Endothelial cell of umbilical vein (primary cell): ENCODE measurements around the gene BIRC6. TPM values are rescaled to one million over a fixed set of nuclear protein-coding genes. Genes with fewer than 3 reads are reported as not detected.

Source experiments
- BruUV-seq: library from RNA; stranded (reverse); fragments of 400-500 nt; replicated peaks from 2 replicates; lab custom pipeline; 2021; lab: Mats Ljungman, UMichigan
- CTCF ChIA-PET: fragments of 300-600, 350-600 bp; sonication (Branson Sonifier 250); formaldehyde crosslinking; loops from one replicate; lab custom pipeline; 2021; ENCODE audit warnings: antibody characterized with exemption, inconsistent platforms; lab: Charles Lee
- POLR2A ChIA-PET: fragments of 300-600, 350-600 bp; sonication (Branson Sonifier 250); formaldehyde crosslinking; loops from one replicate; lab custom pipeline; 2021; ENCODE audit warnings: antibody characterized with exemption, inconsistent platforms; lab: Charles Lee
- DNase-seq: peaks from one replicate; pipeline ENCODE4 v3.0.0-alpha.2; 2011; ENCODE audit warnings: low read depth, low spot score
- FAIRE-seq: peaks from 2 replicates; lab custom pipeline; 2011; peaks lifted over from hg19 to GRCh38; lab: Jason Lieb, UNC
- H2AFZ ChIP-seq: 2 replicates; pipeline ENCODE4 v1.6.0; 2012; ENCODE audit warnings: low read depth, low read length, control low read depth, inconsistent platforms
- H3K27ac ChIP-seq: 2 replicates; pipeline ENCODE4 v1.5.1; 2011; ENCODE audit warnings: low read depth, mild to moderate bottlenecking, control low read depth, low read length, moderate library complexity; ENCODE audit not compliant: insufficient read depth
- H3K27me3 ChIP-seq, 2 experiments: 2 replicates each; pipeline versions ENCODE4 v1.6.0 to v1.6.1; 2011; ENCODE audit warnings: low read length in 2 of 2, mixed read lengths in 1 of 2; ENCODE audit not compliant: control insufficient read depth in 2 of 2, insufficient read depth in 2 of 2
- H3K36me3 ChIP-seq, 2 experiments: 2 replicates in 1 of 2; 3 replicates in 1 of 2; pipeline ENCODE4 v1.5.1; 2011; ENCODE audit warnings: low read length in 2 of 2, mild to moderate bottlenecking in 1 of 2, moderate library complexity in 1 of 2; ENCODE audit not compliant: control insufficient read depth in 2 of 2, insufficient read depth in 2 of 2; ENCODE audit errors: extremely low read depth in 1 of 2
- H3K4me1 ChIP-seq: 3 replicates; pipeline ENCODE4 v1.5.1; 2011; ENCODE audit warnings: mild to moderate bottlenecking, low read length; ENCODE audit not compliant: control insufficient read depth, insufficient read depth; ENCODE audit errors: extremely low read depth
- H3K4me2 ChIP-seq: 2 replicates; pipeline ENCODE4 v1.6.1; 2011; ENCODE audit warnings: low read length, control low read depth, mixed read lengths; ENCODE audit not compliant: insufficient read depth
- H3K4me3 ChIP-seq, 3 experiments: fragments of 200-600 bp in 1 of 3; sonication (generic), shearing (Covaris generic) in 1 of 3; replicated peaks in 1 of 3; 2 replicates each; pipeline ENCODE4 v1.5.1; 2011 to 2016; ENCODE audit warnings: control low read depth in 3 of 3, low read length in 3 of 3, mild to moderate bottlenecking in 2 of 3, inconsistent platforms in 1 of 3, low read depth in 1 of 3, moderate library complexity in 1 of 3; ENCODE audit not compliant: insufficient read depth in 1 of 3
- H3K79me2 ChIP-seq: 2 replicates; pipeline ENCODE4 v1.6.0; 2012; ENCODE audit warnings: low read length, inconsistent platforms; ENCODE audit not compliant: control insufficient read depth, insufficient read depth
- H3K9ac ChIP-seq: replicated peaks from 2 replicates; pipeline ENCODE3; 2011; ENCODE audit warnings: low read length, control low read depth; ENCODE audit not compliant: insufficient read depth; ENCODE audit errors: extremely low read depth
- H3K9me1 ChIP-seq: replicated peaks from 3 replicates; pipeline ENCODE4 v1.6.0; 2011; ENCODE audit warnings: mild to moderate bottlenecking, low read length; ENCODE audit not compliant: control insufficient read depth, insufficient read depth; ENCODE audit errors: extremely low read depth
- H3K9me3 ChIP-seq: replicated peaks from 2 replicates; pipeline ENCODE4 v1.5.1; 2012; ENCODE audit warnings: low read length, inconsistent platforms; ENCODE audit not compliant: control insufficient read depth, insufficient read depth
- H4K20me1 ChIP-seq: replicated peaks from 2 replicates; pipeline ENCODE3; 2011; ENCODE audit warnings: mild to moderate bottlenecking, low read length; ENCODE audit not compliant: control insufficient read depth, insufficient read depth; ENCODE audit errors: extremely low read depth
- EZH2 ChIP-seq: IDR thresholded peaks from 2 replicates; pipeline ENCODE4 v1.6.1; 2012; ENCODE audit warnings: borderline replicate concordance, low read depth, mild to moderate bottlenecking, moderate library complexity, low read length, inconsistent platforms; ENCODE audit not compliant: severe bottlenecking
- FOS ChIP-seq: IDR thresholded peaks from 2 replicates; pipeline ENCODE4 v1.6.1; 2011; ENCODE audit warnings: mild to moderate bottlenecking, low read length, moderate library complexity, borderline replicate concordance; ENCODE audit not compliant: insufficient read depth
- GATA2 ChIP-seq: IDR thresholded peaks from 2 replicates; pipeline ENCODE4 v1.7.0; 2011; ENCODE audit warnings: low read depth, mild to moderate bottlenecking, moderate library complexity, mixed read lengths, low read length; ENCODE audit not compliant: insufficient read length, insufficient read depth
- JUN ChIP-seq: IDR thresholded peaks from 2 replicates; pipeline ENCODE4 v1.6.1; 2011; ENCODE audit warnings: borderline replicate concordance, low read depth; ENCODE audit not compliant: insufficient read length, insufficient read depth
- MYC ChIP-seq: IDR thresholded peaks from one replicate; pipeline ENCODE4 v1.6.1; 2011; ENCODE audit warnings: mild to moderate bottlenecking, low read depth, low read length
- POLR2A ChIP-seq: IDR thresholded peaks from 2 replicates; pipeline ENCODE4 v1.6.1; 2012; ENCODE audit warnings: low read depth, mild to moderate bottlenecking, control low read depth, low read length
- POLR2AphosphoS5 ChIP-seq: IDR thresholded peaks from 2 replicates; pipeline ENCODE4 v1.6.1; 2012; ENCODE audit warnings: low read depth, mild to moderate bottlenecking, control low read depth, low read length, moderate library complexity; ENCODE audit not compliant: insufficient read depth
- dilution Hi-C: fragments of 300-500 bp; cut with MboI; formaldehyde crosslinking; loops from one replicate; pipeline ENCODE4 v1.15.0; 2019; ENCODE audit warnings: low sequenced_read_pairs; ENCODE audit not compliant: extremely low pct_ligation_motif_present
- intact Hi-C: fragments of 100-400 bp; cut with micrococcal nuclease; formaldehyde crosslinking; loops from one replicate; pipeline ENCODE4 v1.10.0; 2022
- polyA plus RNA-seq, 4 experiments: library from polyadenylated mRNA; depleted of rRNA in 3 of 4; stranded (reverse) in 3 of 4; unstranded in 1 of 4; fragments of >200 nt; gene quantifications; 2 replicates each; pipeline versions ENCODE4 v1.2.1 to v1.2.3, GENCODE V29; 2011 to 2012; ENCODE audit warnings: missing spikeins in 1 of 4
- total RNA-seq: library from RNA; stranded (reverse); gene quantifications from 2 replicates; pipeline ENCODE4 v1.2.3, GENCODE V29; 2021
- TF ChIP-seq, protein P1 (sequence below): IDR thresholded peaks from 2 replicates; pipeline ENCODE4 v1.6.1; 2011; ENCODE audit not compliant: insufficient read depth, insufficient read length
- TF ChIP-seq, protein P2 (sequence below), 2 donors: IDR thresholded peaks; 1 replicate in 1 of 2; 2 replicates in 1 of 2; pipeline ENCODE4 v1.5.1; 2011; ENCODE audit warnings: low read length in 2 of 2, mild to moderate bottlenecking in 2 of 2, moderate library complexity in 2 of 2, control low read depth in 1 of 2, inconsistent platforms in 1 of 2, low read depth in 1 of 2; ENCODE audit not compliant: insufficient read depth in 1 of 2; ENCODE audit errors: extremely low read depth in 1 of 2

The BIRC6 gene
- total and polyA plus RNA-seq, 2 donors (not counting 3 experiments of a cell fraction or from before 2014, with no cell fraction given), result 34.2 to 83.1 TPM

DNA sequence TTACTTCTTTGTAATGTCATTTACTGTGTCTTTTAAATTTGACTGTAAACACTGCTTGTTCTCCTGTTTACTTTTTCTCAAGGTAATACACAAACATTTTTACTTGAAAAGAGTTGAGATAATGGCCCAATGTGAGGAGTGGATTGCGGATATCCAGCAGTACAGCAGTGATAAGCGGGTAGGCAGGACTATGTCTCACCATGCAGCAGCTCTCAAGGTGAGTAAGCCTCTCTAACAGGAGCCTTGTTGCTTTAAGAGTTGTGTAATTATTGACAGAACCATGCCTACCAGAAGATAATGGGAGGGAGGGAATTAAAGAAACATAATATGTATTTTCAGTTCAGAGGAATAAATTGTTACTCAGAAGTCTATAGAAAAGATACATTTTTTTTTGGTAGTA, 254.5 kb downstream of the BIRC6 start:
- no peaks in the 10 kb centered on the region for H3K4me1 ChIP-seq
- ChIA-PET POLR2A (no interaction called here), CTCF (interaction anchor here (1.1 kb wide), 1 partner anchor 20 kb away, joined by 3 read pairs; no protein-coding TSS in a partner anchor)
- no peak for DNase-seq
- no peak overlapping the region for H3K27ac ChIP-seq
- BruUV-seq, result no TSS peak
- no peaks in the 10 kb centered on the region for H3K9me3 ChIP-seq
- no peak overlapping the region for H2AFZ ChIP-seq
- peaks cover 3 to 5% of the 10 kb centered on the region in 2 experiments for H3K36me3 ChIP-seq
- no peak overlapping the region for H3K4me3 ChIP-seq
- H3K27me3 ChIP-seq, result no peaks in the 10 kb centered on the region
- H3K9ac ChIP-seq, result no peak overlapping the region
- no peak for TF ChIP-seq MYC
- TF ChIP-seq FOS, result no peak
- TF ChIP-seq, protein P1, sequence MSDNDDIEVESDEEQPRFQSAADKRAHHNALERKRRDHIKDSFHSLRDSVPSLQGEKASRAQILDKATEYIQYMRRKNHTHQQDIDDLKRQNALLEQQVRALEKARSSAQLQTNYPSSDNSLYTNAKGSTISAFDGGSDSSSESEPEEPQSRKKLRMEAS, result no peak
- no peak for TF ChIP-seq POLR2AphosphoS5
- no peak for TF ChIP-seq POLR2A
- TF ChIP-seq, protein P2, sequence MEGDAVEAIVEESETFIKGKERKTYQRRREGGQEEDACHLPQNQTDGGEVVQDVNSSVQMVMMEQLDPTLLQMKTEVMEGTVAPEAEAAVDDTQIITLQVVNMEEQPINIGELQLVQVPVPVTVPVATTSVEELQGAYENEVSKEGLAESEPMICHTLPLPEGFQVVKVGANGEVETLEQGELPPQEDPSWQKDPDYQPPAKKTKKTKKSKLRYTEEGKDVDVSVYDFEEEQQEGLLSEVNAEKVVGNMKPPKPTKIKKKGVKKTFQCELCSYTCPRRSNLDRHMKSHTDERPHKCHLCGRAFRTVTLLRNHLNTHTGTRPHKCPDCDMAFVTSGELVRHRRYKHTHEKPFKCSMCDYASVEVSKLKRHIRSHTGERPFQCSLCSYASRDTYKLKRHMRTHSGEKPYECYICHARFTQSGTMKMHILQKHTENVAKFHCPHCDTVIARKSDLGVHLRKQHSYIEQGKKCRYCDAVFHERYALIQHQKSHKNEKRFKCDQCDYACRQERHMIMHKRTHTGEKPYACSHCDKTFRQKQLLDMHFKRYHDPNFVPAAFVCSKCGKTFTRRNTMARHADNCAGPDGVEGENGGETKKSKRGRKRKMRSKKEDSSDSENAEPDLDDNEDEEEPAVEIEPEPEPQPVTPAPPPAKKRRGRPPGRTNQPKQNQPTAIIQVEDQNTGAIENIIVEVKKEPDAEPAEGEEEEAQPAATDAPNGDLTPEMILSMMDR (IDR thresholded peaks at IDR 0.05; ENCODE audit: extremely low read depth in 1 of 2, insufficient read depth in 1 of 2, low read depth in 1 of 2, low read length in 2 of 2), result no peak
- TF ChIP-seq EZH2, result no peak
- TF ChIP-seq GATA2, result no peak
- TF ChIP-seq JUN, result no peak
- H3K79me2 ChIP-seq, result no peaks in the 10 kb centered on the region
- FAIRE-seq, result no peak
- no peak overlapping the region for H3K4me2 ChIP-seq
- no peaks in the 10 kb centered on the region for H3K9me1 ChIP-seq
- intact Hi-C loops, result no loop called here
- dilution Hi-C loops, result no loop called here
- H4K20me1 ChIP-seq, result no peaks in the 10 kb centered on the region
